ENCODE results near the gene MYBL2. TPM values are rescaled to one million over a fixed set of nuclear protein-coding genes. Genes with fewer than 3 reads are reported as not detected.
"Not testable (repeated sequence)": the region's sequence is repeated elsewhere in the genome, so short reads cannot be mapped to it uniquely, and the experiment has no call there.

MYBL2 gene
- 6.2 TPM for polyA plus RNA-seq (2013)

DNA sequence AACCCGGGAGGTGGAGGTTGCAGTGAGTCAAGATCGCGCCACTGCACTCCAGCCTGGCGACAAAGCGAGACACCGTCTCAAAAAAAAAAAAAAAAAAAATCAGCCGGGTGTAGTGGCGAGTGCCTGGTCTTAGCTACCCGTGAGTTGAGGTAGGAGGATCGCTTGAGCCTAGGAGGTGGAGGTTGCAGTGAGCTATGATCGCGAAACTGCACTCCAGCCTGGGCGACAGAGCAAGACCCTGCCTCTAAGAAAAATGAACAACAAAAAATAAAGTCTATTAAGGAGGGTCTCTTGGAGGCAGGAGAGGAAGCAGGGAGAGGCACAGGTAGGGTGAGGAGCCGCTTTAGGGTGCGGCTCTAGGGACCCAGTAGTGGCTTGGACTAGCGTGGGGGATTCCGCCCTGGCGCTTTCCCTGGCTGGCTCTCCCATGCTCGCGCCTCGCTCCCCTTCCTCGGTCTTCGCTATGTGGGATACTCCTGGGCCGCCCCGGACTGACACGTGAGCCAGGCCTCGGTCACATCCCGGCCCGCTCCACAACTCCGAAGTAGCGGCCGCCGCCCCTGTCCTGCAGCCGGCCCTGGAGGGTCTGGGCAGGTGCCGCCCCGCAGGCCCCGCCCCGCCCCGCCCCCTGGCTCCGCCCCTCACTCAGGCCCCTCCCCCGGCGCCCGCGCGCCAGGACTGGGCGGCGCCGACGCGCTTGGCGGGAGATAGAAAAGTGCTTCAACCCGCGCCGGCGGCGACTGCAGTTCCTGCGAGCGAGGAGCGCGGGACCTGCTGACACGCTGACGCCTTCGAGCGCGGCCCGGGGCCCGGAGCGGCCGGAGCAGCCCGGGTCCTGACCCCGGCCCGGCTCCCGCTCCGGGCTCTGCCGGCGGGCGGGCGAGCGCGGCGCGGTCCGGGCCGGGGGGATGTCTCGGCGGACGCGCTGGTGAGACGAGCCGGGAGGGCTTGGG is at the start of gene MYBL2:
TSS of gene MYBL2 (plus strand) at position 739 of the 953 bp plus-strand sequence. CDS start at position 909, 170 bp downstream.
- 5% methylated on average over 47 of the region's 90 CpGs for WGBS (ENCODE audit: insufficient coverage)
- Histone ChIP-seq H3K36me3 (ENCODE audit: control insufficient read depth in 4 of 4, insufficient read depth in 4 of 4, low read length in 3 of 4) (peaks cover 0 to 5% (median 0%) of the 10 kb centered on the region in 4 experiments), H3K4me3 (ENCODE audit: control insufficient read depth in 1 of 7, extremely low read depth in 1 of 7, insufficient read depth in 4 of 7, low read depth in 2 of 7, low read length in 6 of 7) (peak within 1 kb of the TSS; percentile 29 to 78 (median 59)), H3K9me3 (ENCODE audit: control extremely low read depth in 1 of 5, control insufficient read depth in 4 of 5, insufficient read depth in 2 of 5, low read depth in 1 of 5, low read length in 4 of 5) (no peaks in the 10 kb centered on the region), H3K4me1 (ENCODE audit: control extremely low read depth in 1 of 4, control insufficient read depth in 4 of 4, insufficient read depth in 4 of 4, low read length in 3 of 4) (peaks cover 0 to 21% (median 11%) of the 10 kb centered on the region in 4 experiments), H3K27ac (ENCODE audit: insufficient read depth in 1 of 2, low read depth in 1 of 2, low read length in 2 of 2, poor library complexity in 1 of 2, severe bottlenecking in 2 of 2) (peak within 1 kb of the TSS in 1 of 2 experiments; percentile 25), H3K27me3 (replicated peaks in 2 of 5; ENCODE audit: control insufficient read depth in 4 of 5, insufficient read depth in 5 of 5, low read length in 4 of 5) (peaks cover 0 to 33% (median 2%) of the 10 kb centered on the region in 5 experiments)
- peak; percentile 60 to 79 (median 71) for DNase-seq
- ChIA-PET POLR2A (no interaction called here), CTCF (no interaction called here)

DNA sequence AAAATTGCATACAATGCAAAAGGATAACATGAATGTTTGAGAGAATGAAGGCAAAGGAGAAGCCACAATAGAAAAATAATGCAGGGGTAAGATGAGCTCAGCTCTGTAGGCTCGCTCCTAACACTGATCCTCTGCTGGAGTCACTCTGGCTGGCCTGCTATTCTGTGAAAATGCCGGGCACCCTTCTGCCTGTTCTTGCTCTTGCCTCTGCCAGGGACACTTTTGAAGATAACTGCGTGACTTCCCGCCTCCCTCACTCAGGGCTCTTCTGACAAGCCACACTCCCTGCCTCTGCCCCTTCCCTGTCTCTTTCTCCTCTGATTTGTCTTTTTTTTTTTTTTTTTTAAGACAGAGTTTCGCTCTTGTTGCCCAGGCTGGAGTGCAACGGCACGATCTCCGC is 35.3 kb upstream of the MYBL2 start:
- Histone ChIP-seq H3K4me1 (ENCODE audit: control extremely low read depth in 1 of 4, control insufficient read depth in 4 of 4, insufficient read depth in 4 of 4, low read length in 3 of 4) (no peaks in the 10 kb centered on the region), H3K27me3 (replicated peaks in 2 of 5; ENCODE audit: control insufficient read depth in 4 of 5, insufficient read depth in 5 of 5, low read length in 4 of 5) (no peaks in the 10 kb centered on the region), H3K9me3 (ENCODE audit: control extremely low read depth in 1 of 5, control insufficient read depth in 4 of 5, insufficient read depth in 2 of 5, low read depth in 1 of 5, low read length in 4 of 5) (no peaks in the 10 kb centered on the region), H3K27ac (ENCODE audit: insufficient read depth in 1 of 2, low read depth in 1 of 2, low read length in 2 of 2, poor library complexity in 1 of 2, severe bottlenecking in 2 of 2) (no peak overlapping the region), H3K36me3 (ENCODE audit: control insufficient read depth in 4 of 4, insufficient read depth in 4 of 4, low read length in 3 of 4) (peaks cover 2 to 20% (median 10%) of the 10 kb centered on the region in 4 experiments), H3K4me3 (ENCODE audit: control insufficient read depth in 1 of 7, extremely low read depth in 1 of 7, insufficient read depth in 4 of 7, low read depth in 2 of 7, low read length in 6 of 7) (no peak overlapping the region)
- DNase-seq = no peak
- POLR2A ChIA-PET = no interaction called here
- CTCF ChIA-PET = interaction anchor here (1.1 kb wide), 1 partner anchor 10 kb away, joined by 3 read pairs; no protein-coding TSS in a partner anchor
- 97% methylated on average over 4 of the region's 8 CpGs for WGBS (ENCODE audit: insufficient coverage)

DNA sequence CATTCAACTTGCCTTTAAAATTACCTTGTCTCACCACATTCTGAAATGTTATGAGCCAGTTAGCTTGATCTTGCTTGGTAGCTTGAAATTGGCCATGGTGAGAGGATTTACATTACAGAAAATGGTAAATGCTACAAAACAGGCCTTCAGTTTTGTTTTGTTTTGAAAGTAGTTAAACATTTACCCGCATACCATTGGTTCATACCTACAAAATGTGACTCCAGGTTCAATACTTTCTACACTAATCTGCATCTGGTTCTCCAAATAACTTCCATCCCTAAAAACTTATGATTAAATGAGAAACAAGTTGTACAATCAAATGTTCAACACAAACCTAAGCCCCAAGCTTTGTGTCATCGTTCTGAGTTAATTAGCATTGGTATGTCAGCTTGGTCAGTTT is 30.5 kb upstream of the MYBL2 start:
- POLR2A ChIA-PET = no interaction called here
- H3K27me3 ChIP-seq (replicated peaks in 2 of 5; ENCODE audit: control insufficient read depth in 4 of 5, insufficient read depth in 5 of 5, low read length in 4 of 5) = no peaks in the 10 kb centered on the region
- no peaks in the 10 kb centered on the region for H3K9me3 ChIP-seq (ENCODE audit: control extremely low read depth in 1 of 5, control insufficient read depth in 4 of 5, insufficient read depth in 2 of 5, low read depth in 1 of 5, low read length in 4 of 5)
- peaks cover 4 to 31% (median 12%) of the 10 kb centered on the region in 4 experiments for H3K36me3 ChIP-seq (ENCODE audit: control insufficient read depth in 4 of 4, insufficient read depth in 4 of 4, low read length in 3 of 4)
- H3K4me1 ChIP-seq (ENCODE audit: control extremely low read depth in 1 of 4, control insufficient read depth in 4 of 4, insufficient read depth in 4 of 4, low read length in 3 of 4) = no peaks in the 10 kb centered on the region
- H3K27ac ChIP-seq (ENCODE audit: insufficient read depth in 1 of 2, low read depth in 1 of 2, low read length in 2 of 2, poor library complexity in 1 of 2, severe bottlenecking in 2 of 2) = no peak overlapping the region
- WGBS (ENCODE audit: insufficient coverage) = no CpG with 5 or more reads among the region's 2 CpGs
- DNase-seq = no peak
- H3K4me3 ChIP-seq (ENCODE audit: control insufficient read depth in 1 of 7, extremely low read depth in 1 of 7, insufficient read depth in 4 of 7, low read depth in 2 of 7, low read length in 6 of 7) = no peak overlapping the region
- CTCF ChIA-PET = no interaction called here

DNA sequence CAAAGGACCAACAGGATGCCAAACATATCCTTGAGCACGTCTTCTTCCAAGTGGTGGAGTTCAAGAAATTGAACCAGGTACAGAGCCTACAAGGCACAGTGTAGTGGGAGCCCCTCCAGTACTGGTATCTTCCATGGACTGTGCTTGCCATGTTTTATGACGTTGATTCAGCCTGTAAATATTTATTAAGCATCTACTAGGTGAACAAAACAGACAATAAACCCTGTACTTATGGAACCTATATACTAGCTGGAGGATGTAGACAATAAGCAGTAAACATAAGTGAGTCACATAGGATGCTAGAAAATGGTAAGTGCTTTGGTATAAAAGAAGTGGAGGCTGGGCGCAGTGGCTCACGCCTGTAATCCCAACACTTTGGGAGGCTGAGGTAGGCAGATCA is 24.4 kb upstream of the MYBL2 start:
- Histone ChIP-seq H3K4me3 (ENCODE audit: control insufficient read depth in 1 of 7, extremely low read depth in 1 of 7, insufficient read depth in 4 of 7, low read depth in 2 of 7, low read length in 6 of 7) (no peak overlapping the region), H3K4me1 (ENCODE audit: control extremely low read depth in 1 of 4, control insufficient read depth in 4 of 4, insufficient read depth in 4 of 4, low read length in 3 of 4) (no peaks in the 10 kb centered on the region), H3K36me3 (ENCODE audit: control insufficient read depth in 4 of 4, insufficient read depth in 4 of 4, low read length in 3 of 4) (peaks cover 12 to 40% (median 14%) of the 10 kb centered on the region in 4 experiments), H3K9me3 (ENCODE audit: control extremely low read depth in 1 of 5, control insufficient read depth in 4 of 5, insufficient read depth in 2 of 5, low read depth in 1 of 5, low read length in 4 of 5) (no peaks in the 10 kb centered on the region), H3K27me3 (replicated peaks in 2 of 5; ENCODE audit: control insufficient read depth in 4 of 5, insufficient read depth in 5 of 5, low read length in 4 of 5) (no peaks in the 10 kb centered on the region), H3K27ac (ENCODE audit: insufficient read depth in 1 of 2, low read depth in 1 of 2, low read length in 2 of 2, poor library complexity in 1 of 2, severe bottlenecking in 2 of 2) (no peak overlapping the region)
- CTCF ChIA-PET = interaction anchor here (0.5 to 1.4 kb wide), 2 partner anchors 11 to 119 kb away, joined by 3 read pairs; no protein-coding TSS in a partner anchor
- DNase-seq = no peak
- WGBS (ENCODE audit: insufficient coverage) = 100% methylated on average over 1 of the region's 4 CpGs
- POLR2A ChIA-PET = no interaction called here

DNA sequence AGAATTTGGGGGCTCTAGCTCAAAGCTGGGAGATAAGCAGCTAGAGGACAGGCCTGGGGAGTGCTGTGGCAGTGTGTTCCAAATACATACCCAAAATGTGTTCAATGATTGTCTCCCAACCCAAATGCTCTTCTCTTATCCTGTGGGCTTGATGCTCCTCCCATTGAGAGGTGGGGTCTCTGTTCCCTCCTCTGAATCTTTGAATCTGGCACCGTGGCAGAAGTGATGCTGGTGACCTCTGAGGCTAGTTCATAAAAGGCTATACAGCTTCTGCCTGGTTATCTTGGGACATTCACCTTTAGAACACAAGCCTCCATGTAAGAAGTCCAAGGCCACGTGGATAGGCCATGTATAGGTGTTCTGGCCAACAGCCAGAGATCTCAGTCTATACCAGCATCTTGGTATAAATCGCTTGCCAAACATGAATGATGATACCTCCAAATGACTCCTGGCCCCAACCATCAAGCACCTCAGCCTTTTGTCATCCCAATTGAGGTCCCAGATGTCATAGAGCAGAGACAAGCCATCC is 15.9 kb upstream of the MYBL2 start:
- H3K27me3 ChIP-seq (replicated peaks in 2 of 5; ENCODE audit: control insufficient read depth in 4 of 5, insufficient read depth in 5 of 5, low read length in 4 of 5) = no peaks in the 10 kb centered on the region
- 80% methylated on average over 3 of the region's 3 CpGs for WGBS (ENCODE audit: insufficient coverage)
- no peaks in the 10 kb centered on the region for H3K4me1 ChIP-seq (ENCODE audit: control extremely low read depth in 1 of 4, control insufficient read depth in 4 of 4, insufficient read depth in 4 of 4, low read length in 3 of 4)
- DNase-seq = no peak
- H3K27ac ChIP-seq (ENCODE audit: insufficient read depth in 1 of 2, low read depth in 1 of 2, low read length in 2 of 2, poor library complexity in 1 of 2, severe bottlenecking in 2 of 2) = no peak overlapping the region
- no peak overlapping the region for H3K4me3 ChIP-seq (ENCODE audit: control insufficient read depth in 1 of 7, extremely low read depth in 1 of 7, insufficient read depth in 4 of 7, low read depth in 2 of 7, low read length in 6 of 7)
- POLR2A ChIA-PET = no interaction called here
- H3K9me3 ChIP-seq (ENCODE audit: control extremely low read depth in 1 of 5, control insufficient read depth in 4 of 5, insufficient read depth in 2 of 5, low read depth in 1 of 5, low read length in 4 of 5) = no peaks in the 10 kb centered on the region
- H3K36me3 ChIP-seq (ENCODE audit: control insufficient read depth in 4 of 4, insufficient read depth in 4 of 4, low read length in 3 of 4) = peaks cover 3 to 12% (median 5%) of the 10 kb centered on the region in 4 experiments
- CTCF ChIA-PET = no interaction called here

DNA sequence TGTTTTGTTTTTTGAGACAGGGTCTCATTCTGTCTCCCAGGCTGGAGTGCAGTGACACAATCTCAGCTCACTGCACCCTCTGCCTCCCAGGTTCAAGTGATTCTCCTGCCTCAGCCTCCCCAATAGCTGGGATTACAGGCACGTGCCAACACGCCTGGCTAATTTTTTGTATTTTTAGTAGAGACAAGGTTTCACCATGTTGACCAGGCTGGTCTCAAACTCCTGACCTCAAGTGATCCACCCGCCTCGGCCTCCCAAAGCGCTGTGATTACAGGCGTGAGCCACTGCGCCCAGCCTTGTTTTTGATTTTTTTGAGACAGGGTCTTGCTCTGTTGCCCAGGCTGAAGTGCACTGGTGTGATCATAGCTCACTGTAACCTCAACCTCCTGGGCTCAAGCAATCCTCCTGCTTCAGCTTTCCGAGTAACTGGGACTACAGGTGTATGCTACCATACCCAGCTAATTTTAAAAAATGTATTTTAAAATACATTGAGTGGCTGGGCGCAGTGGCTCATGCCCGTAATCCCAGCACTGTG is 15.2 kb upstream of the MYBL2 start:
- H3K9me3 ChIP-seq (ENCODE audit: control extremely low read depth in 1 of 5, control insufficient read depth in 4 of 5, insufficient read depth in 2 of 5, low read depth in 1 of 5, low read length in 4 of 5); H3K27me3 ChIP-seq (replicated peaks in 2 of 5; ENCODE audit: control insufficient read depth in 4 of 5, insufficient read depth in 5 of 5, low read length in 4 of 5); H3K36me3 ChIP-seq (ENCODE audit: control insufficient read depth in 4 of 4, insufficient read depth in 4 of 4, low read length in 3 of 4); CTCF ChIA-PET; H3K27ac ChIP-seq (ENCODE audit: insufficient read depth in 1 of 2, low read depth in 1 of 2, low read length in 2 of 2, poor library complexity in 1 of 2, severe bottlenecking in 2 of 2); H3K4me1 ChIP-seq (ENCODE audit: control extremely low read depth in 1 of 4, control insufficient read depth in 4 of 4, insufficient read depth in 4 of 4, low read length in 3 of 4); POLR2A ChIA-PET; DNase-seq; H3K4me3 ChIP-seq (ENCODE audit: control insufficient read depth in 1 of 7, extremely low read depth in 1 of 7, insufficient read depth in 4 of 7, low read depth in 2 of 7, low read length in 6 of 7): not testable (repeated sequence)
- WGBS (ENCODE audit: insufficient coverage) = 98% methylated on average over 8 of the region's 10 CpGs

DNA sequence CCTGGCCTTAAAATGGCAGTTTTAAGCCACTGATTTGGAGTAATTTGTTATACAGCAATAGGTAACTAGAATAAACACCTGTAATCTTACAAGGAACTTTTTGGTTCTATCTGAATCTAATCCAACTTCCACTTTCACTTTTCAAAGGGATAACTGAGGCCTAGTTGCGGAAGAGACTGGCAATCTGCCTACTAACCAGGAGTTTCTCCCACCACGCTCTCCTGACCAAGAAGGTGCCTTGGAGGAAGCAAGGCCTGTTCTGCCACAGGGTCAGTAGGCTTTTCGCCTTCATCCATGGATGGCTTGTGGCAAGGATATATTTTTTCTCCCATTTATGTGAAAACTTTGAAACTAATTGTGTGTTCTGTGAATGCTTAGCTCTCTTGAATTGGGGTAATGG is 12.9 kb upstream of the MYBL2 start:
- DNase-seq = no peak
- Histone ChIP-seq H3K36me3 (ENCODE audit: control insufficient read depth in 4 of 4, insufficient read depth in 4 of 4, low read length in 3 of 4) (no peaks in the 10 kb centered on the region), H3K4me3 (ENCODE audit: control insufficient read depth in 1 of 7, extremely low read depth in 1 of 7, insufficient read depth in 4 of 7, low read depth in 2 of 7, low read length in 6 of 7) (no peak overlapping the region), H3K27ac (ENCODE audit: insufficient read depth in 1 of 2, low read depth in 1 of 2, low read length in 2 of 2, poor library complexity in 1 of 2, severe bottlenecking in 2 of 2) (no peak overlapping the region), H3K27me3 (replicated peaks in 2 of 5; ENCODE audit: control insufficient read depth in 4 of 5, insufficient read depth in 5 of 5, low read length in 4 of 5) (no peaks in the 10 kb centered on the region), H3K4me1 (ENCODE audit: control extremely low read depth in 1 of 4, control insufficient read depth in 4 of 4, insufficient read depth in 4 of 4, low read length in 3 of 4) (peaks cover 0 to 17% (median 9%) of the 10 kb centered on the region in 4 experiments), H3K9me3 (ENCODE audit: control extremely low read depth in 1 of 5, control insufficient read depth in 4 of 5, insufficient read depth in 2 of 5, low read depth in 1 of 5, low read length in 4 of 5) (no peaks in the 10 kb centered on the region)
- WGBS (ENCODE audit: insufficient coverage) = 100% methylated on average over 1 of the region's 3 CpGs
- POLR2A ChIA-PET = no interaction called here
- CTCF ChIA-PET = no interaction called here

Measured in common myeloid progenitor, CD34-positive (primary cell).